Measurements from ENCODE around the gene MAP3K14.

- no peak for TF ChIP-seq CTCF (conservative IDR thresholded peaks at IDR 0.05)
- TF ChIP-seq EZH2 (IDR thresholded peaks at IDR 0.05; ENCODE audit: low read depth), result no peak
These were observed 86.4 kb downstream of the MAP3K14 start for GRCh38 chr17:45230410-45230786.
